GM12878 (cell line): ENCODE measurements around the gene ARHGAP9. TPM values are rescaled to one million over a fixed set of nuclear protein-coding genes. Genes with fewer than 3 reads are reported as not detected.
A peak's percentile ranks its signal among the peaks of the same experiment; 100 is the strongest.

Source experiments
- DPF2 ChIP-seq: fragments of 450-650 bp; IDR thresholded peaks from 2 replicates; pipeline ENCODE4 v1.6.1; 2017; ENCODE audit warnings: mild to moderate bottlenecking
- FOXK2 ChIP-seq: fragments of 450-650 bp; IDR thresholded peaks from 2 replicates; pipeline ENCODE4 v1.6.1; 2017; ENCODE audit warnings: mild to moderate bottlenecking, moderate library complexity
- FOXM1 ChIP-seq: IDR thresholded peaks from 2 replicates; pipeline ENCODE4 v1.6.1; 2012; ENCODE audit warnings: low read depth, mild to moderate bottlenecking, inconsistent platforms, low read length, moderate library complexity
- HDGF ChIP-seq: fragments of 450-650 bp; IDR thresholded peaks from 2 replicates; pipeline ENCODE4 v1.6.1; 2016; ENCODE audit warnings: antibody characterized with exemption
- IRF4 ChIP-seq: IDR thresholded peaks from 2 replicates; pipeline ENCODE4 v1.6.1; 2011; ENCODE audit warnings: low read depth, low read length
- KDM1A ChIP-seq: fragments of 200-600 bp; sonication (generic); IDR thresholded peaks from 2 replicates; pipeline ENCODE4 v1.6.1; 2016; ENCODE audit warnings: borderline replicate concordance
- MAX ChIP-seq: IDR thresholded peaks from 2 replicates; pipeline ENCODE4 v1.6.1; 2012; ENCODE audit warnings: low read depth, low read length, improper control_type of control experiment
- NFIC ChIP-seq: IDR thresholded peaks from 2 replicates; pipeline ENCODE4 v1.6.1; 2012; ENCODE audit warnings: low read depth, mild to moderate bottlenecking, inconsistent platforms, low read length, moderate library complexity
- NFYA ChIP-seq: IDR thresholded peaks from 2 replicates; pipeline ENCODE4 v1.6.1; 2011; ENCODE audit warnings: low read depth, mild to moderate bottlenecking, low read length, improper control_type of control experiment, borderline replicate concordance
- NR2C1 ChIP-seq: fragments of 450-650 bp; IDR thresholded peaks from 2 replicates; pipeline ENCODE4 v1.6.1; 2017; ENCODE audit warnings: antibody characterized with exemption, mild to moderate bottlenecking, moderate library complexity
- NRF1 ChIP-seq: conservative IDR thresholded peaks from 2 replicates; pipeline ENCODE4 v1.6.1; 2011; ENCODE audit warnings: mild to moderate bottlenecking, low read depth, low read length, improper control_type of control experiment
- PAX5 ChIP-seq: IDR thresholded peaks from 2 replicates; pipeline ENCODE4 v1.6.1; 2011; ENCODE audit warnings: low read depth, low read length, borderline replicate concordance
- PML ChIP-seq: IDR thresholded peaks from 2 replicates; pipeline ENCODE4 v1.6.1; 2012; ENCODE audit warnings: low read length, inconsistent platforms
- RAD21 ChIP-seq: IDR thresholded peaks from 2 replicates; pipeline ENCODE4 v1.6.1; 2011; ENCODE audit warnings: mild to moderate bottlenecking, low read depth, low read length, moderate library complexity; ENCODE audit not compliant: insufficient read depth
- REST ChIP-seq: IDR thresholded peaks from 2 replicates; pipeline ENCODE4 v1.6.1; 2012; ENCODE audit warnings: mild to moderate bottlenecking, low read depth, low read length
- RFX5 ChIP-seq: IDR thresholded peaks from 2 replicates; pipeline ENCODE4 v1.6.1; 2011; ENCODE audit warnings: low read depth, low read length, improper control_type of control experiment
- RUNX3 ChIP-seq: IDR thresholded peaks from 2 replicates; pipeline ENCODE4 v1.6.1; 2012; ENCODE audit warnings: low read length, inconsistent platforms
- SMAD5 ChIP-seq: IDR thresholded peaks from 2 replicates; pipeline ENCODE4 v1.6.1; 2016; ENCODE audit warnings: antibody characterized with exemption, low read depth
- TAF1 ChIP-seq: IDR thresholded peaks from 2 replicates; pipeline ENCODE4 v1.6.1; 2011; ENCODE audit warnings: mild to moderate bottlenecking, low read depth, low read length, borderline replicate concordance
- USF1 ChIP-seq: IDR thresholded peaks from 2 replicates; pipeline ENCODE4 v1.6.1; 2011; ENCODE audit warnings: borderline replicate concordance, low read depth, mild to moderate bottlenecking, moderate library complexity, mixed read lengths, low read length; ENCODE audit not compliant: insufficient read depth; ENCODE audit errors: extremely low read length
- ZBTB4 ChIP-seq: fragments of 450-650 bp; formaldehyde crosslinking; IDR thresholded peaks from 2 replicates; pipeline ENCODE4 v1.4.0; 2022; ENCODE audit warnings: mild to moderate bottlenecking, moderate library complexity
- ZNF217 ChIP-seq: fragments of 450-650 bp; IDR thresholded peaks from 2 replicates; pipeline ENCODE4 v1.6.1; 2017; ENCODE audit warnings: antibody characterized with exemption, mild to moderate bottlenecking
- ZZZ3 ChIP-seq: IDR thresholded peaks from 2 replicates; pipeline ENCODE4 v1.6.1; 2011; ENCODE audit warnings: low read depth; ENCODE audit not compliant: control insufficient read depth, insufficient read length
- polyA plus RNA-seq, 11 experiments: library from polyadenylated mRNA; depleted of rRNA in 4 of 11; unstranded in 6 of 11; stranded (reverse) in 5 of 11; fragments of >200 nt; fragmentation: Nextera tagmentation in 4 of 11; fragmentation: Illumina TruSeq in 1 of 11; extraction: Ambion mirVana in 4 of 11; extraction: Trizol in 1 of 11; gene quantifications; 1 replicate in 1 of 11; 2 replicates in 10 of 11; pipeline versions ENCODE4 v1.2.1 to v1.2.3, GENCODE V29; 2011 to 2016; ENCODE audit warnings: inconsistent platforms in 2 of 11, missing spikeins in 2 of 11, low read depth in 1 of 11
- total RNA-seq, 4 experiments: library from RNA; depleted of rRNA in 3 of 4; stranded (reverse); fragments of >200 nt in 3 of 4; fragmentation: Illumina TruSeq in 1 of 4; extraction: Trizol in 1 of 4; gene quantifications; 2 replicates each; pipeline versions ENCODE4 v1.2.1 to v1.2.3, GENCODE V29; 2013 to 2021

ARHGAP9 gene
- total and polyA plus RNA-seq, 10 of the 15 experiments (the other 5 are each of a cell fraction or from before 2014, with no cell fraction given) = 19.5 to 102 (median 76.8) TPM

- TF ChIP-seq HDGF = peak; percentile 87
- peak; percentile 27; the same call in 1 of the 2 replicates for TF ChIP-seq PML
- no peak for TF ChIP-seq NRF1
- TF ChIP-seq NFIC = peak; percentile 60; the same call in 1 of the 2 replicates
- no peak for TF ChIP-seq IRF4
- no peak for TF ChIP-seq USF1
- TF ChIP-seq DPF2 = peak; percentile 38; the same call in 1 of the 2 replicates
- no peak for TF ChIP-seq NR2C1
- TF ChIP-seq RAD21 = no peak
- no peak for TF ChIP-seq ZBTB4 (CRISPR knock-in tag)
- TF ChIP-seq NFYA = no peak
- no peak for TF ChIP-seq TAF1
- no peak for TF ChIP-seq ZNF217
- peak; percentile 90 for TF ChIP-seq RUNX3
- no peak for TF ChIP-seq MAX
- TF ChIP-seq REST = no peak
- no peak for TF ChIP-seq ZZZ3
- no peak for TF ChIP-seq FOXK2
- TF ChIP-seq FOXM1 = peak; percentile 41; the same call in 1 of the 2 replicates
- TF ChIP-seq SMAD5 = no peak
- no peak for TF ChIP-seq KDM1A
- no peak for TF ChIP-seq PAX5
- no peak for TF ChIP-seq RFX5
These were observed at the start of gene ARHGAP9 (continued) for GRCh38 chr12:57479376-57480115.
